H1 (cell line): Measurements from ENCODE around the gene FBXL15. TPM values are rescaled to one million over a fixed set of nuclear protein-coding genes. Genes with fewer than 3 reads are reported as not detected.
A peak's percentile ranks its signal among the peaks of the same experiment; 100 is the strongest.

Experiments
- CTCF ChIA-PET: fragments of 300-600 bp; sonication (Branson Sonifier 250); formaldehyde crosslinking; loops from one replicate; lab custom pipeline; 2021; ENCODE audit not compliant: partially characterized antibody; lab: Charles Lee
- POLR2A ChIA-PET: fragments of 300-600 bp; sonication (Branson Sonifier 250); formaldehyde crosslinking; loops from one replicate; lab custom pipeline; 2021; ENCODE audit warnings: inconsistent platforms; ENCODE audit not compliant: partially characterized antibody; lab: Charles Lee
- DNase-seq, 2 experiments: peaks; one replicate each; pipeline versions ENCODE4 v3.0.0 to v3.0.0-alpha.2; 2010 to 2022; ENCODE audit warnings: low spot score in 2 of 2, low read depth in 1 of 2, mixed read lengths in 1 of 2
- FAIRE-seq: peaks from 2 replicates; lab custom pipeline; 2011; peaks lifted over from hg19 to GRCh38; lab: Jason Lieb, UNC
- H2AFZ ChIP-seq: 2 replicates; pipeline ENCODE4 v1.8.1; 2012; ENCODE audit warnings: low read length, inconsistent platforms
- H2AK5ac ChIP-seq: 2 replicates; pipeline ENCODE4 v1.6.1; 2013; ENCODE audit warnings: low read depth, low read length
- H2BK120ac ChIP-seq: replicated peaks from 2 replicates; pipeline ENCODE3; 2013; ENCODE audit warnings: low read depth, low read length, inconsistent platforms
- H2BK12ac ChIP-seq: 2 replicates; pipeline ENCODE4 v1.6.1; 2013; ENCODE audit warnings: low read depth, low read length
- H2BK15ac ChIP-seq: 2 replicates; pipeline ENCODE4 v1.6.1; 2013; ENCODE audit warnings: low read length
- H2BK20ac ChIP-seq: 2 replicates; pipeline ENCODE4 v1.6.1; 2013; ENCODE audit warnings: low read length
- H2BK5ac ChIP-seq: 2 replicates; pipeline ENCODE4 v1.6.1; 2013; ENCODE audit warnings: low read depth, low read length
- H3K14ac ChIP-seq: 2 replicates; pipeline ENCODE4 v1.6.1; 2013; ENCODE audit warnings: inconsistent platforms; ENCODE audit not compliant: insufficient read length
- H3K18ac ChIP-seq: 2 replicates; pipeline ENCODE4 v1.6.1; 2013; ENCODE audit warnings: low read length; ENCODE audit errors: extremely low read depth
- H3K23ac ChIP-seq: 2 replicates; pipeline ENCODE4 v1.6.1; 2013; ENCODE audit warnings: inconsistent platforms; ENCODE audit not compliant: insufficient read length
- H3K23me2 ChIP-seq: 2 replicates; pipeline ENCODE4 v1.6.1; 2013; ENCODE audit warnings: low read depth, low read length
- H3K27ac ChIP-seq: 2 replicates; pipeline ENCODE4 v1.6.1; 2011; ENCODE audit warnings: low read depth, low read length, inconsistent platforms
- H3K27me3 ChIP-seq, 4 experiments: replicated peaks in 1 of 4; 1 replicate in 1 of 4; 2 replicates in 3 of 4; pipeline versions ENCODE4 v1.6.1 to v1.8.1; 2011 to 2013; ENCODE audit warnings: low read length in 3 of 4, mild to moderate bottlenecking in 3 of 4, inconsistent platforms in 2 of 4, mixed read lengths in 2 of 4, moderate library complexity in 1 of 4; ENCODE audit not compliant: control insufficient read depth in 3 of 4, insufficient read depth in 3 of 4; ENCODE audit errors: extremely low read depth in 1 of 4
- H3K36me3 ChIP-seq, 4 experiments: 2 replicates each; pipeline versions ENCODE4 v1.6.1 to v1.8.1; 2011 to 2013; ENCODE audit warnings: mild to moderate bottlenecking in 4 of 4, low read length in 3 of 4, moderate library complexity in 2 of 4, control low read depth in 1 of 4, inconsistent platforms in 1 of 4; ENCODE audit not compliant: insufficient read depth in 4 of 4, control insufficient read depth in 2 of 4
- H3K4ac ChIP-seq: replicated peaks from 2 replicates; pipeline ENCODE3; 2013; ENCODE audit warnings: low read length, low read depth, mixed read lengths, inconsistent platforms; ENCODE audit not compliant: insufficient read length
- H3K4me1 ChIP-seq, 4 experiments: replicated peaks in 1 of 4; 1 replicate in 1 of 4; 2 replicates in 3 of 4; pipeline versions ENCODE4 v1.6.1 to v1.8.1; 2011 to 2013; ENCODE audit warnings: low read length in 3 of 4, inconsistent platforms in 2 of 4, mixed read lengths in 1 of 4; ENCODE audit not compliant: insufficient read depth in 4 of 4, control insufficient read depth in 3 of 4
- H3K4me2 ChIP-seq, 2 experiments: 2 replicates each; pipeline versions ENCODE4 v1.6.1 to v1.8.1; 2011 to 2013; ENCODE audit warnings: low read depth in 2 of 2, low read length in 2 of 2, control low read depth in 1 of 2, inconsistent platforms in 1 of 2, mild to moderate bottlenecking in 1 of 2; ENCODE audit not compliant: insufficient read depth in 1 of 2
- H3K4me3 ChIP-seq, 4 experiments: fragments of 200-600, 300-600 bp in 1 of 4; sonication (generic), shearing (Covaris generic), sonication (Bioruptor Twin) in 1 of 4; 2 replicates each; pipeline versions ENCODE4 v1.5.1 to v1.8.1; 2011 to 2016; ENCODE audit warnings: low read length in 4 of 4, low read depth in 3 of 4, control low read depth in 2 of 4, inconsistent platforms in 2 of 4, mild to moderate bottlenecking in 2 of 4, mixed read lengths in 1 of 4, moderate library complexity in 1 of 4; ENCODE audit not compliant: insufficient read depth in 2 of 4; ENCODE audit errors: extremely low read depth in 1 of 4
- H3K56ac ChIP-seq: replicated peaks from 2 replicates; pipeline ENCODE3; 2013; ENCODE audit warnings: low read depth, mild to moderate bottlenecking, mixed read lengths, low read length, inconsistent platforms; ENCODE audit not compliant: insufficient read length
- H3K79me1 ChIP-seq: 2 replicates; pipeline ENCODE4 v1.6.1; 2013; ENCODE audit warnings: low read depth, low read length, control low read depth
- H3K79me2 ChIP-seq, 2 experiments: 2 replicates each; pipeline versions ENCODE4 v1.6.1 to v1.8.1; 2012 to 2013; ENCODE audit warnings: low read length in 2 of 2, mild to moderate bottlenecking in 2 of 2, inconsistent platforms in 1 of 2; ENCODE audit not compliant: insufficient read depth in 2 of 2, control insufficient read depth in 1 of 2
- H3K9ac ChIP-seq, 4 experiments: replicated peaks in 1 of 4; 1 replicate in 1 of 4; 2 replicates in 3 of 4; pipeline versions ENCODE4 v1.6.1 to v1.8.1; 2011 to 2013; ENCODE audit warnings: low read depth in 3 of 4, low read length in 3 of 4, control low read depth in 2 of 4, mild to moderate bottlenecking in 2 of 4, moderate library complexity in 2 of 4, inconsistent platforms in 1 of 4; ENCODE audit errors: extremely low read depth in 1 of 4
- H3K9me3 ChIP-seq, 2 experiments: 2 replicates each; pipeline versions ENCODE4 v1.6.1 to v1.8.1; 2012 to 2013; ENCODE audit warnings: mild to moderate bottlenecking in 2 of 2, moderate library complexity in 2 of 2, control low read depth in 1 of 2, inconsistent platforms in 1 of 2, low read depth in 1 of 2, low read length in 1 of 2, mixed read lengths in 1 of 2; ENCODE audit not compliant: insufficient read depth in 2 of 2
- H4K20me1 ChIP-seq, 2 experiments: replicated peaks in 1 of 2; 2 replicates each; pipeline versions ENCODE3 to v1.8.1; 2011 to 2013; ENCODE audit warnings: inconsistent platforms in 2 of 2, low read length in 2 of 2, mild to moderate bottlenecking in 1 of 2; ENCODE audit not compliant: insufficient read depth in 2 of 2, control insufficient read depth in 1 of 2
- H4K5ac ChIP-seq: 2 replicates; pipeline ENCODE4 v1.6.1; 2013; ENCODE audit warnings: low read length, low read depth, mixed read lengths, inconsistent platforms; ENCODE audit not compliant: insufficient read length
- H4K8ac ChIP-seq: 2 replicates; pipeline ENCODE4 v1.8.0; 2013; ENCODE audit warnings: mild to moderate bottlenecking, moderate library complexity, low read length, inconsistent platforms; ENCODE audit not compliant: insufficient read depth; ENCODE audit errors: extremely low read depth
- H4K91ac ChIP-seq: replicated peaks from 2 replicates; pipeline ENCODE3; 2013; ENCODE audit warnings: low read length, mixed read lengths, inconsistent platforms; ENCODE audit not compliant: insufficient read length
- CHD1 ChIP-seq: IDR thresholded peaks from 2 replicates; pipeline ENCODE4 v1.6.1; 2012; ENCODE audit warnings: low read depth, low read length, improper control_type of control experiment
- TAF7 ChIP-seq: optimal IDR thresholded peaks from 2 replicates; pipeline ENCODE3; 2011; ENCODE audit warnings: low read depth, mild to moderate bottlenecking, inconsistent platforms, low read length, moderate library complexity, borderline replicate concordance
- WGBS, 2 experiments: shearing (Covaris generic) in 1 of 2; methylation state at CpG; one replicate each; pipeline versions ENCODE4 v1.1.6 to v1.1.7; 2013 to 2015; ENCODE audit warnings: low lambda C conversion rate in 2 of 2, mixed read lengths in 2 of 2, inconsistent platforms in 1 of 2, low coverage in 1 of 2, missing lambda C conversion rate in 1 of 2; ENCODE audit not compliant: insufficient replicate concordance in 2 of 2, insufficient coverage in 1 of 2, insufficient read length in 1 of 2; ENCODE audit errors: extremely low coverage in 1 of 2, missing lambda C conversion rate in 1 of 2; 5-methylcytosine and 5-hydroxymethylcytosine counted together
- polyA plus RNA-seq, 7 experiments: library from polyadenylated mRNA; depleted of rRNA in 3 of 7; stranded (reverse) in 5 of 7; unstranded in 2 of 7; fragments of >200 nt in 5 of 7; fragments of 200-250 nt in 2 of 7; gene quantifications; 1 replicate in 5 of 7; 2 replicates in 1 of 7; 4 replicates in 1 of 7; pipeline versions ENCODE4 v1.2.1 to v1.2.3, GENCODE V29; 2011 to 2013; ENCODE audit warnings: missing spikeins in 2 of 7, mixed read lengths in 2 of 7
- total RNA-seq: library from RNA; stranded (reverse); fragmentation: NEBNext Ultra II Directional; extraction: Animal tissue kit (Norgen Biotek cat#: 25700); gene quantifications from 2 replicates; pipeline ENCODE4 v1.2.1, GENCODE V29; 2021
- TF ChIP-seq, protein P1 (sequence below): IDR thresholded peaks from 2 replicates; pipeline ENCODE4 v1.6.1; 2011; ENCODE audit warnings: low read length, improper control_type of control experiment

FBXL15 gene
- total and polyA plus RNA-seq, 2 of the 8 experiments (the other 6 are each of a cell fraction or from before 2014, with no cell fraction given): 11.3 to 22.6 TPM

DNA sequence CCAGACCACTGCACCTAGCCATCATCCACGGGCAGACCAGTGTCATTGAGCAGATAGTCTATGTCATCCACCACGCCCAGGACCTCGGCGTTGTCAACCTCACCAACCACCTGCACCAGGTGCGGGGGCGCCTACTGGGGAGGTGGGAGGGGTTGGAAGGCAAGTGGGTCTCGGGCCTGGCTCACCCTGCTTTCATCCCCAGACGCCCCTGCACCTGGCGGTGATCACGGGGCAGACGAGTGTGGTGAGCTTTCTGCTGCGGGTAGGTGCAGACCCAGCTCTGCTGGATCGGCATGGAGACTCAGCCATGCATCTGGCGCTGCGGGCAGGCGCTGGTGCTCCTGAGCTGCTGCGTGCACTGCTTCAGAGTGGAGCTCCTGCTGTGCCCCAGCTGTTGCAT lies 20.6 kb upstream of the FBXL15 start:
- Histone ChIP-seq H3K56ac (no peak overlapping the region), H2AK5ac (no peak overlapping the region), H3K23ac (no peak overlapping the region), H3K4ac (peak overlapping the region; percentile 53), H3K79me1 (no peaks in the 10 kb centered on the region), H3K36me3 (peaks cover 2 to 13% (median 8%) of the 10 kb centered on the region in 4 experiments; a peak in 6 of 8 replicates), H3K9me3 (no peaks in the 10 kb centered on the region), H3K79me2 (no peaks in the 10 kb centered on the region), H3K4me3 (peak overlapping the region in 1 of 4 experiments; percentile 70; a peak in 1 of 8 replicates), H3K23me2 (peaks cover 6% of the 10 kb centered on the region; the same call in 1 of the 2 replicates), H2BK120ac (no peak overlapping the region), H3K4me1 (peaks cover 0 to 18% (median 10%) of the 10 kb centered on the region in 4 experiments; a peak in 6 of 7 replicates), H2BK5ac (0 out of 2 replicates have a peak overlapping the region, but pooled peaks have one; percentile 66), H4K20me1 (peaks cover 6 to 10% of the 10 kb centered on the region in 2 experiments), H4K5ac (peak overlapping the region; percentile 69), H3K4me2 (peak overlapping the region; percentile 12 to 74; a peak in 3 of 4 replicates), H3K18ac (peak overlapping the region; percentile 90; the same call in 1 of the 2 replicates), H2BK12ac (peak overlapping the region; percentile 87; the same call in 1 of the 2 replicates), H3K9ac (no peak overlapping the region), H4K91ac (peak overlapping the region; percentile 81), H2BK15ac (peak overlapping the region; percentile 95; the same call in 1 of the 2 replicates), H2AFZ (no peak overlapping the region), H3K27me3 (peaks cover 0 to 8% (median 4%) of the 10 kb centered on the region in 4 experiments; a peak in 6 of 7 replicates), H2BK20ac (no peak overlapping the region), H3K14ac (no peak overlapping the region), H4K8ac (peak overlapping the region; percentile 71; the same call in 1 of the 2 replicates), H3K27ac (no peak overlapping the region)
- no peak for TF ChIP-seq CHD1
- TF ChIP-seq, protein P1, sequence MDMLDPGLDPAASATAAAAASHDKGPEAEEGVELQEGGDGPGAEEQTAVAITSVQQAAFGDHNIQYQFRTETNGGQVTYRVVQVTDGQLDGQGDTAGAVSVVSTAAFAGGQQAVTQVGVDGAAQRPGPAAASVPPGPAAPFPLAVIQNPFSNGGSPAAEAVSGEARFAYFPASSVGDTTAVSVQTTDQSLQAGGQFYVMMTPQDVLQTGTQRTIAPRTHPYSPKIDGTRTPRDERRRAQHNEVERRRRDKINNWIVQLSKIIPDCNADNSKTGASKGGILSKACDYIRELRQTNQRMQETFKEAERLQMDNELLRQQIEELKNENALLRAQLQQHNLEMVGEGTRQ: no peak
- TF ChIP-seq TAF7: no peak
- no peak for FAIRE-seq
- DNase-seq: no peak
- POLR2A ChIA-PET: interaction anchor here (0.6 to 6.1 kb wide), 13 partner anchors 7 to 287 kb away, joined by 3 to 38 read pairs (median 4); partner anchors contain the start of genes CUEDC2 and FBXL15
- CTCF ChIA-PET: interaction anchor here (0.7 to 16.4 kb wide), 31 partner anchors 10 to 282 kb away, joined by 3 to 357 read pairs (median 4); partner anchors contain the start of genes ELOVL3, FBXL15, PITX3 and PSD
- 90% methylated on average over 16 of the region's 17 CpGs; no CpG with 5 or more reads in 1 of the 2 experiments for WGBS, 2 experiments
